Epithelial cell of proximal tubule (primary cell): ENCODE data around the gene MYO15A. TPM values are rescaled to one million over a fixed set of nuclear protein-coding genes. Genes with fewer than 3 reads are reported as not detected.

Experiments used
- DNase-seq: peaks from one replicate; pipeline ENCODE4 v3.0.0-alpha.2; 2011; ENCODE audit warnings: low read depth
- H3K4me3 ChIP-seq: 2 replicates; pipeline ENCODE4 v1.5.1; 2011; ENCODE audit warnings: low read depth, mild to moderate bottlenecking, low read length
- CTCF ChIP-seq: conservative IDR thresholded peaks from 2 replicates; pipeline ENCODE4 v1.5.1; 2012; ENCODE audit warnings: low read depth, mild to moderate bottlenecking, low read length
- total RNA-seq: library from RNA; depleted of rRNA; stranded (reverse); fragments of >200 nt; gene quantifications from 2 replicates; pipeline ENCODE4 v1.2.3, GENCODE V29; 2015

MYO15A gene
- total RNA-seq, 1 donor from 2014 or later, result 0.17 TPM

DNA sequence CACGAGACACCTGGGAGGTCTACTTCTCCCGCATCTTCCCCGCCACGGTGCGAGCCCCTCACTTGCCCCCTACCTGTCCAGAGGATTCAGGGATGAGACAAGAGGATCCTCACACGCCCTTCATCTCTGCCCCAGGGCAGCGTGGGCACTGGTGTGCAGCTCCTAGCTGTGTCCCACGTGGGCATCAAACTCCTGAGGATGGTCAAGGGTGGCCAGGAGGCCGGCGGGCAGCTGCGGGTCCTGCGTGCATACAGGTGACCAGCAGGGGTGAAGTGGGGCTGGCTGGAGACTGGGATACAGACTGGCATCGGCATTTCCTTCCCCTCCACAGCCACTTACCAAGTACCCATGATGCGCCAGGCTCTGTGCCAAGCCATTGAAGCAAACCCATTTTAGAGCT lies 46.6 kb downstream of the MYO15A start:
- DNase-seq, result no peak
- H3K4me3 ChIP-seq, result no peak overlapping the region
- no peak for TF ChIP-seq CTCF

DNA sequence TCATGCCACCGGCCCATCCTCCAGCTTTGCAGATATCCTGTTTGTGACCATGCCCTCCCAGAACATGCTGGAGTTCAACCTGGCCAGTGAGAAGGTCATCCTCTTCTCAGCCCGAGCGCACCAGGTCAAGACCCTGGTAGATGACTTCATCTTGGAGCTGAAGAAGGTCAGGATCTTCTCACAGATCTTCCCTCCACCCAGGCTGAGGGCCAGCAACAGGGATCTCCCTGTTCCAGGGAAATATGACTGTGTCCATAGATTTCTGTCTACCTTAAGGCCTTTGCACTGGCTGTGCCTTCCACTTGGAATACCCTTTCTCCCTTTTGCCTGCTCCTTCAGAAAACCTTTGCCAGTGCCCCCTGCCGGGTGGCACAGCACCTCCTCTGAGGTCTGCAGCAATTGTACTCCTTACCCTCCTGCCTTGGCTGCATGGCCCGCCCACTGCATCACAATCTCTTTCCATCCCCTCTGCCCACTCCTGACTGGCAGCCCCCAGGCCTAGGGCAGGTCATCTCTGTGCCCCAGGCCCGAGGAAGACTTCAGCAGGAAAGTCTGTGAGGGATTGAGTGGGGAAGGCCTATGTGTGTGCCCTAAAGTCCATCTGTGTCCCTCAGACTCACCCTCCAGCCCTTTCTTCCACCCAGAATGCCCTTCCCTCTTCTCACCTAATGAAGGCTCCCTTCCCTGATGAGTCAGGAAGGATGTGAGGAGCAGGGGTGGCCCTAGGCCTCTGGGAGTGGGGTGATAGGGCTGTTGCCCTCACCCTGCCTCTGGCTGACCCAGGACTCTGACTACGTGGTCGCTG lies 47.8 kb downstream of the MYO15A start:
- no peak for DNase-seq
- TF ChIP-seq CTCF, result peak; percentile 29
- no peak overlapping the region for H3K4me3 ChIP-seq

- TF ChIP-seq CTCF, result no peak
- DNase-seq, result no peak
- no peak overlapping the region for H3K4me3 ChIP-seq
These were observed 48.4 kb downstream of the MYO15A start for GRCh38 chr17:18156976-18157280.

DNA sequence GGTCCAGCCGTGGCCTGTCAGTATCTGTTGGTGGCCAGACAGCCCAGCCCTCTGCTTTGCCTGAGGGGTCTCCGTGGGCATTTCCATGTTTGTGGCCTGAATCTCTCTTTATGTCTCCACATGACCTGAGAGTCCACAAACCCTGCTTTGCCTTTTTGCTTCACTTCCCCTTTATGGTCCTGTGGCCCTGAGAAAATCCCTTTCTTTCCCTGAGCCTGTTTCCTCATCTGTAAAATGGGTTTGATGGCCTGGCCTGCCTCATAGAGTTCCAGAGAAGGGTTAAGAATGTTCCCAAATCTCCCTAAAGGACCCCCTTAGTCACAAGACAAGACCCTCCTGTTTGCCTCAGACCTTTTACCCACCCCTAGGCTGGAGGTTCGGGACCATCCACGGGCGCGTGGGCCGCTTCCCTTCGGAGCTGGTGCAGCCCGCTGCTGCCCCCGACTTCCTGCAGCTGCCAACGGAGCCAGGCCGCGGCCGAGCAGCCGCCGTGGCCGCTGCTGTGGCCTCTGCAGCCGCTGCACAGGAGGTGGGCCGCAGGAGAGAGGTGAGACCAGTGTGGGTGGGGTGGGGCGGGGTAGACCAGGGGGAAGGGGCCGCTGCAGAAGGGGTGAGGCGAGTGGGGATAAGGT lies 48.9 kb downstream of the MYO15A start:
- no peak overlapping the region for H3K4me3 ChIP-seq
- no peak for DNase-seq
- no peak for TF ChIP-seq CTCF

DNA sequence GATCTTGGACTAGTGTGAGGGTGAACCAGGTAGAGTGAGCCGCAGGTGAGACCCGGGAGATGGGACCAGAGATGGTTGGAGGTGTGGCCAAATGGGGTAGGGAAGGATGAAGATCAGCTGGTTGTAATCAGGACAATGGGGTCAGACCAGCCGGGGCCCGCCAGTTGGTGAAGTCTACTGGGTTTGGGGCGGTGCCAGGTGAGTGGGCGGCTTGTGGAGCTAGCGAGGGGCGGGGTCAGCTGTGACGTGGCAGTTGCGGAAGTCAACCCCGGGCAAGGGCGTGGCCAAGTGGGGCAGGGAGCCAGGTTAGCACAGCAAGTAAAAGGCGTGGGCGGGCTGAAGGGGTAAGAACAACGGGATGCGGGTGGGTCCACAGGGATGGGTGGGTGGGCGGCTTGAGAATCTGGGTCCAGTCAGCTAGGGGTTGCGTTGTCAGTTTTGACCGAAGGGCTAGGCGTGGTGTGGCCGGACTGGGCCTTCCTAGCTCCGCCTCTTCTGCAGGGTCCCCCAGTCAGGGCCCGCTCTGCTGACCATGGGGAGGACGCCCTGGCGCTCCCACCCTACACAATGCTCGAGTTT lies 49.6 kb downstream of the MYO15A start:
- TF ChIP-seq CTCF, result no peak
- no peak for DNase-seq
- peak overlapping the region; percentile 31 for H3K4me3 ChIP-seq

GRCh38 chr17:18159551-18160120 lies 51.1 kb downstream of the MYO15A start:
- no peak overlapping the region for H3K4me3 ChIP-seq
- no peak for DNase-seq
- no peak for TF ChIP-seq CTCF
